Loucy (cell line): ENCODE data around the gene BROX.

Experiments used
- EZH2phosphoT487 ChIP-seq: fragments of 200-600 bp; IDR thresholded peaks from 2 replicates; pipeline ENCODE4 v1.6.1; 2018; ENCODE audit warnings: antibody characterized with exemption, mild to moderate bottlenecking, moderate library complexity, borderline replicate concordance
- TF ChIP-seq, protein P1 (sequence below): fragments of 200-600 bp; sonication (generic); conservative IDR thresholded peaks from 2 replicates; pipeline ENCODE4 v1.5.1; 2014; ENCODE audit warnings: mild to moderate bottlenecking, antibody characterized with exemption, low read length

DNA sequence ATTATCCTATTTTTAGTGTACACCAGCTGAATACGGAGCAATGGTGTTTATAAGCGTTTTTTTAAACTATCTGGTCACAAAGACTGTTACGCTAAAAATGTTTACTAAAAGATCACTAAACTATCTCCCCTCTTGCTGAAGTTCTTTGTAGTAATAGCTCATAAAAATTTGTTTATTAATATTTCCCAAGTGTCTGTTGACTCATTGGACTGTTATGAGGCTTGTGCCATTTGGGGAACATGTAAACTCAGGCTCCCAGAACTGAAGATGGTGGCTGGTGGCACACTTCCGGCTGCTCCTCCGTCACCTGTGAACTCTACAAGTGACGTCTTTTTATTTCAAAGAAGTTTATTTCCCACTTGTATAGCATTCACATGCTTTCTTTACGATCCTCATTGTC lies 46.4 kb upstream of the BROX start:
- TF ChIP-seq, protein P1, sequence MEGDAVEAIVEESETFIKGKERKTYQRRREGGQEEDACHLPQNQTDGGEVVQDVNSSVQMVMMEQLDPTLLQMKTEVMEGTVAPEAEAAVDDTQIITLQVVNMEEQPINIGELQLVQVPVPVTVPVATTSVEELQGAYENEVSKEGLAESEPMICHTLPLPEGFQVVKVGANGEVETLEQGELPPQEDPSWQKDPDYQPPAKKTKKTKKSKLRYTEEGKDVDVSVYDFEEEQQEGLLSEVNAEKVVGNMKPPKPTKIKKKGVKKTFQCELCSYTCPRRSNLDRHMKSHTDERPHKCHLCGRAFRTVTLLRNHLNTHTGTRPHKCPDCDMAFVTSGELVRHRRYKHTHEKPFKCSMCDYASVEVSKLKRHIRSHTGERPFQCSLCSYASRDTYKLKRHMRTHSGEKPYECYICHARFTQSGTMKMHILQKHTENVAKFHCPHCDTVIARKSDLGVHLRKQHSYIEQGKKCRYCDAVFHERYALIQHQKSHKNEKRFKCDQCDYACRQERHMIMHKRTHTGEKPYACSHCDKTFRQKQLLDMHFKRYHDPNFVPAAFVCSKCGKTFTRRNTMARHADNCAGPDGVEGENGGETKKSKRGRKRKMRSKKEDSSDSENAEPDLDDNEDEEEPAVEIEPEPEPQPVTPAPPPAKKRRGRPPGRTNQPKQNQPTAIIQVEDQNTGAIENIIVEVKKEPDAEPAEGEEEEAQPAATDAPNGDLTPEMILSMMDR: no peak
- no peak for TF ChIP-seq EZH2phosphoT487
